KOPT-K1 (cell line): ENCODE results near the gene RIN1.

Experiments
- H3K27ac ChIP-seq: fragments of 200-600 bp; sonication (generic); 2 replicates; pipeline ENCODE4 v1.5.1; 2016; ENCODE audit warnings: antibody characterized with exemption, mild to moderate bottlenecking, low read depth, low read length; ENCODE audit not compliant: poor library complexity, severe bottlenecking
- H3K36me3 ChIP-seq: fragments of 200-600 bp; sonication (generic); 2 replicates; pipeline ENCODE4 v1.5.1; 2017; ENCODE audit warnings: antibody characterized with exemption, mild to moderate bottlenecking, low read length, moderate library complexity; ENCODE audit not compliant: insufficient read depth
- H3K9me3 ChIP-seq: fragments of 200-600 bp; sonication (generic); 2 replicates; pipeline ENCODE4 v1.5.1; 2017; ENCODE audit warnings: antibody characterized with exemption, low read length, mild to moderate bottlenecking; ENCODE audit not compliant: insufficient read depth, poor library complexity, severe bottlenecking

Gene RIN1

GRCh38 chr11:66332371-66333219, 3.6 kb downstream of the RIN1 start:
- no peak overlapping the region for H3K27ac ChIP-seq
- no peaks in the 10 kb centered on the region for H3K9me3 ChIP-seq
- H3K36me3 ChIP-seq = peaks cover 13% of the 10 kb centered on the region; the same call in 1 of the 2 replicates

GRCh38 chr11:66331542-66332370, 4.5 kb downstream of the RIN1 start:
- H3K9me3 ChIP-seq = no peaks in the 10 kb centered on the region
- no peak overlapping the region for H3K27ac ChIP-seq
- H3K36me3 ChIP-seq = peaks cover 5% of the 10 kb centered on the region; the same call in 1 of the 2 replicates

GRCh38 chr11:66330931-66331330, 5.3 kb downstream of the RIN1 start:
- no peak overlapping the region for H3K27ac ChIP-seq
- no peaks in the 10 kb centered on the region for H3K36me3 ChIP-seq
- no peaks in the 10 kb centered on the region for H3K9me3 ChIP-seq

GRCh38 chr11:66329165-66329673, 7.0 kb downstream of the RIN1 start:
- Histone ChIP-seq H3K36me3 (no peaks in the 10 kb centered on the region), H3K27ac (no peak overlapping the region), H3K9me3 (no peaks in the 10 kb centered on the region)

GRCh38 chr11:66328302-66329144, 7.7 kb downstream of the RIN1 start:
- H3K9me3 ChIP-seq = no peaks in the 10 kb centered on the region
- peak overlapping the region; percentile 92 for H3K27ac ChIP-seq
- H3K36me3 ChIP-seq = no peaks in the 10 kb centered on the region

GRCh38 chr11:66328031-66328301, 8.3 kb downstream of the RIN1 start:
- Histone ChIP-seq H3K9me3 (no peaks in the 10 kb centered on the region), H3K36me3 (no peaks in the 10 kb centered on the region), H3K27ac (peak overlapping the region; percentile 92)

- Histone ChIP-seq H3K27ac (peak overlapping the region; percentile 92), H3K36me3 (no peaks in the 10 kb centered on the region), H3K9me3 (no peaks in the 10 kb centered on the region)
Measured at GRCh38 chr11:66327171-66328030, 8.8 kb downstream of the RIN1 start.

- Histone ChIP-seq H3K9me3 (no peaks in the 10 kb centered on the region), H3K27ac (peak overlapping the region; percentile 92), H3K36me3 (no peaks in the 10 kb centered on the region)
Measured at GRCh38 chr11:66326261-66327111, 9.7 kb downstream of the RIN1 start.

GRCh38 chr11:66325263-66325671, 11.0 kb downstream of the RIN1 start:
- H3K9me3 ChIP-seq = no peaks in the 10 kb centered on the region
- peak overlapping the region; percentile 92 for H3K27ac ChIP-seq
- H3K36me3 ChIP-seq = no peaks in the 10 kb centered on the region

- H3K9me3 ChIP-seq = no peaks in the 10 kb centered on the region
- H3K36me3 ChIP-seq = no peaks in the 10 kb centered on the region
- peak overlapping the region; percentile 92 for H3K27ac ChIP-seq
Measured at GRCh38 chr11:66324664-66325063, 11.6 kb downstream of the RIN1 start.

GRCh38 chr11:66323684-66324083, 12.6 kb downstream of the RIN1 start:
- H3K9me3 ChIP-seq = no peaks in the 10 kb centered on the region
- no peak overlapping the region for H3K27ac ChIP-seq
- no peaks in the 10 kb centered on the region for H3K36me3 ChIP-seq

- Histone ChIP-seq H3K27ac (no peak overlapping the region), H3K36me3 (no peaks in the 10 kb centered on the region), H3K9me3 (no peaks in the 10 kb centered on the region)
Measured at GRCh38 chr11:66322732-66323427, 13.4 kb downstream of the RIN1 start.

GRCh38 chr11:66321606-66322005, 14.6 kb downstream of the RIN1 start:
- no peak overlapping the region for H3K27ac ChIP-seq
- no peaks in the 10 kb centered on the region for H3K9me3 ChIP-seq
- H3K36me3 ChIP-seq = no peaks in the 10 kb centered on the region
